Suppressor macrophage treated with lipopolysaccharide for 1 hour (primary cell): ENCODE results near the gene CDK5.
"Not testable (repeated sequence)": the region's sequence is repeated elsewhere in the genome, so short reads cannot be mapped to it uniquely, and the experiment has no call there.

Experiments
- DNase-seq, 3 donors: peaks; one replicate each; pipeline ENCODE4 v3.0.0-alpha.2; 2020 to 2022

Gene CDK5

DNA sequence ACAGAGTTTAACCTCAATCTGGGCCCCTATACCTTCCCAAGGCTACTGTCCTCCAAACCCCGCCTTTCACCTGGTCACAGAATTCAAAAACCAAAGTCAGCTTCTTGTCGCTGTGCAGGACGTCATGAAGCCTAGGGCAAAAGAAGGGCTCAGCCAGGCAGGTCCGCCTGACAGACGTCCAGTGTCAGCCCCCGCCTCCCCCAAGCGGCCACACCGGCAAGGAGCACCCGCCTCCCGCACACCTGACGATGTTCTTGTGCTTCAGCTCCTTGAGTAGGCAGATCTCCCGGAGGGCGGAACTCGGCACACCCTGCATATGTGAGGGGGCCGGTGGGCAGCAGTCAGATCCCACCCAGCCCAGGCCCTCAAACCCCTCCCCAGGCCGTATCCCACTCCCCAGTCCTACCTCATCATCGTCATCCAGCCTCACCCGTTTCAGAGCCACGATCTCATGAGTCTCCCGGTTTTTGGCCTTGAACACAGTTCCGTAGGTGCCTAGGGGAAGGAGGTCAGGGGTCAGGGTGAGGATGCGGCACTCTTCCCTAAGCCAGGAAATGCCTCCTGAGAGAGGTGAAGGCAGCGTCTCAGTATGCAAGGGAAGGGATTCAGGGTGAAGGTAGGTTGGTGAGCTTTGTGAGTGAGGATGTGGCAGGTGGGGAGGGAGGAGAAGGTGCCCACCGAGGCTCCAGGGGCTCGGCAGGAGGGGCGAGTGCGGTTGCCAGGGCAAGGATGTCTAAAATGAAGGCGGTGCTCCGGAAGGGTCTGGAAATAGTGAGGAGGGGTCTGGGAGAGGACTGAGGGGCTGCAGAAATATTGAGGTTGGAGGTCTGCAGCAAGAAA lies 811 bp downstream of the CDK5 start:
- no peak for DNase-seq

DNA sequence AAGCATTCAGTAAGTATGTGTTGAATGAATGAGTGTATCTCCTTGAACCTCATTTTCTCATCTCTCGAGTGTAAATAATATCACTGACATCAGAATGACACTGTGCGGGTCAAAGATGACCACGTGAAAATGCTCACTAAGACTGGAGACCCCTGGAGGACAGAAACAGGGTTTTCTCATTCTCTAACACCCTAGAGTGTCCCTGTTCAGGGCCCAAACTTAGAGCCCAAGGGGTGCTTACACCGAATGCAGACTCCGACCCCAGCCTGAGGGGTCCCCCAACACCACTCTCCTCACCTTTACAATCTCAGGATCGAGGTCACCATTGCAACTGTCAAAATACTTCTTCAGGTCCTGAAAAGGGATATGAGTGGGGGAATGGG lies 1.4 kb downstream of the CDK5 start:
- DNase-seq, result no peak

DNA sequence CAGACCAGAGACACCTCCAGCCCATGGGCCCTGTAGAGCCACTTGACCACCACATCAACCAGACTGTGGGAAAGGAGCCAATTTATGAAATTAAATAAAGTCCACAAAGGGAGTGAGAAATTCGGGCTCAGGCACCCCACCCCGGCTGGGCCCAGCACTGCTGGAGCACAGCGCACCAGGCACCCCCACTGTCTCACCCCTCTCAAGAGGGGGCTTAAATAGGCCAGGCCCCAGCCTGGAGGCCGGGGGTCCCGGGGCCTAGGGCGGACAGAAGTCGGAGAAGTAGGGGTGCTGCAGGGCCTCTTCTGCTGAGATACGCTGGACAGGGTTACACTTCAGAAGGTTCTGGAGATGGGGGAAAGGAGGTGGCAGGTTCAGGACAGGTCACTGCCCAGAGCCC lies 3.9 kb downstream of the CDK5 start:
- DNase-seq, result no peak

DNA sequence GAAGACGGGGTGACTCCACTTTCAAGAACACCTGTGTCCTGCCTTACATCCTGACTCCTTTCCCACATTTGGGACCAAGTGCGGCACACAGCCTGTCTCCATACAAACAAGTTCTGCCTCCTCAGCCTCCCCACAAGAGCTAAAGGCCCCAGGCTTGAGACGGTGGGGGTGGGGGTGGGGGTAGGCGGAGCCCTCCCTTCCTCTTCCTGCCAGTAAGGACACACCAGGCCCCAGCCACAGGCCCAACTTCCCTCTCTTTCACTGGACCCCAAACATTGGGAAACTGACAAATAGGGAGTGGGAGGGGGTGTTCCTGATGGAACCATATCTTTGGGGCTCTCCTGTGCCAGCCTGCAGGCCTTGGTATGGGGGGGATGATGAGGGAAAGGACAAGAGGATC lies 4.6 kb downstream of the CDK5 start:
- peak; percentile 40 to 63 (median 48) for DNase-seq

DNA sequence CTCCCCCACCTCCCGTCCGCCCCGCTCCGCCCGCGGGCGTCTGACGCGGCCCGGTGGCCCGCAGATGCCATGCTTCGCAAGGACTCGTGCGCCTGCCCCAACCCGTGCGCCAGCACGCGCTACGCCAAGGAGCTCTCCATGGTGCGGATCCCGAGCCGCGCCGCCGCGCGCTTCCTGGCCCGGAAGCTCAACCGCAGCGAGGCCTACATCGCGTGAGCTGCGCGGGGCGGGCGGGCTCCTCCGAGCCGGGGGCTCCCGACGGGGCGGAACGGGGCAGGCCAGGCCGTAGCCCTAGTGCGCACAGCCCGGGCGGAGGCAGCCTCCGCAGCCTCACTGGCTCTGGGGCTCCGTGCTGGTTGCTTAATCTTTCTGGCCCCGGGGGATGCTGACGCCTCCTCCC lies 6.6 kb downstream of the CDK5 start:
- peak; percentile 56 to 82 (median 72) for DNase-seq

DNA sequence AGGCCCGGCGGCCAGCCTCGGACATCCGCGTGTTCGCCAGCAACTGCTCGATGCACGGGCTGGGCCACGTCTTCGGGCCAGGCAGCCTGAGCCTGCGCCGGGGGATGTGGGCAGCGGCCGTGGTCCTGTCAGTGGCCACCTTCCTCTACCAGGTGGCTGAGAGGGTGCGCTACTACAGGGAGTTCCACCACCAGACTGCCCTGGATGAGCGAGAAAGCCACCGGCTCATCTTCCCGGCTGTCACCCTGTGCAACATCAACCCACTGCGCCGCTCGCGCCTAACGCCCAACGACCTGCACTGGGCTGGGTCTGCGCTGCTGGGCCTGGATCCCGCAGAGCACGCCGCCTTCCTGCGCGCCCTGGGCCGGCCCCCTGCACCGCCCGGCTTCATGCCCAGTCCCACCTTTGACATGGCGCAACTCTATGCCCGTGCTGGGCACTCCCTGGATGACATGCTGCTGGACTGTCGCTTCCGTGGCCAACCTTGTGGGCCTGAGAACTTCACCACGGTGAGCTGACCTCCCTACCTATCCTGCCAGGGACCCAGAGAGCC lies 8.7 kb downstream of the CDK5 start:
- no peak for DNase-seq

DNA sequence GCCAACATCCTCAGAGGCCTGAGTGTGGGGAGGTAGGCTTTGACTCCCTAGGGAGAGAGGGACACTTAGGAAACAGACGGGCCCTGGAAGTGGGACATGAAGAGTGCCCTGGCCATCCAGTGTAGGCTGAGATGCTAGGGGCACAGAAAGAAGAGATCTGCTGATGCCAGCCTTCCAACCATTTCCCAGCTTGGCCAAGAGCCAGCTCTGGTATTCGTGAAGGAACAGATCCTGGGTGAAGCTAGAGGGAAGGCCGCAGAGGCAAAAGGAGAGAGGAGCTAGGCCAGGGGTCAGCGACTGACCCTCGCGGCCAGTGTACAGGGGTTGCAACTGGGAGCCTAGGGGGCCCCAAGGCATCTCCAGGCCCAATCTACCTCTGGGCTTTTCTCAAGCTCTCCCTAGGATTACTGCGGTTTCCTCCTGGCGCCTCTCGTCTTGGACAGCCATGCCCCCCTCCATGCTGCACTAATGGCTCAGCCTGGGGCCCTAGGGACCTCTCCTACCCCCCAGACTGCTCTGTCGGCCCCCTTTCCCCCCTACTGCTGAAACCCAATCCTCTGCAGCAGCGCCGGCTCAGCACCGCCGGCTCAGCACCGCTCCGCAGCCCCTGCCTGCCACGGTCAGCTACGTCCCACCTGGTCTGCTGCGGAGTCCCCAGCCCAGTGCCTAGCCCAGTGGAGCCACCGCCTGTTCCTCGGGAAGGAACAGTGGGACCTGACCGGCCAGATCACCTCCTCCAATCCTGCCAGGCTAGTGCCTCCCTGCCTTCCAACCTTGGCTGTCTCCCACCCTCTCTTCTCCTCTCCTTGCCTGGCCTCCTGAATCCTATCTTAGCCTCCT lies 9.5 kb downstream of the CDK5 start, which contains the start of gene ASIC3:
Gene ASIC3, plus strand, starts transcription at position 556 of the 840 bp plus-strand sequence. CDS start 355 bp downstream, outside the sequence.
- no peak for DNase-seq

DNA sequence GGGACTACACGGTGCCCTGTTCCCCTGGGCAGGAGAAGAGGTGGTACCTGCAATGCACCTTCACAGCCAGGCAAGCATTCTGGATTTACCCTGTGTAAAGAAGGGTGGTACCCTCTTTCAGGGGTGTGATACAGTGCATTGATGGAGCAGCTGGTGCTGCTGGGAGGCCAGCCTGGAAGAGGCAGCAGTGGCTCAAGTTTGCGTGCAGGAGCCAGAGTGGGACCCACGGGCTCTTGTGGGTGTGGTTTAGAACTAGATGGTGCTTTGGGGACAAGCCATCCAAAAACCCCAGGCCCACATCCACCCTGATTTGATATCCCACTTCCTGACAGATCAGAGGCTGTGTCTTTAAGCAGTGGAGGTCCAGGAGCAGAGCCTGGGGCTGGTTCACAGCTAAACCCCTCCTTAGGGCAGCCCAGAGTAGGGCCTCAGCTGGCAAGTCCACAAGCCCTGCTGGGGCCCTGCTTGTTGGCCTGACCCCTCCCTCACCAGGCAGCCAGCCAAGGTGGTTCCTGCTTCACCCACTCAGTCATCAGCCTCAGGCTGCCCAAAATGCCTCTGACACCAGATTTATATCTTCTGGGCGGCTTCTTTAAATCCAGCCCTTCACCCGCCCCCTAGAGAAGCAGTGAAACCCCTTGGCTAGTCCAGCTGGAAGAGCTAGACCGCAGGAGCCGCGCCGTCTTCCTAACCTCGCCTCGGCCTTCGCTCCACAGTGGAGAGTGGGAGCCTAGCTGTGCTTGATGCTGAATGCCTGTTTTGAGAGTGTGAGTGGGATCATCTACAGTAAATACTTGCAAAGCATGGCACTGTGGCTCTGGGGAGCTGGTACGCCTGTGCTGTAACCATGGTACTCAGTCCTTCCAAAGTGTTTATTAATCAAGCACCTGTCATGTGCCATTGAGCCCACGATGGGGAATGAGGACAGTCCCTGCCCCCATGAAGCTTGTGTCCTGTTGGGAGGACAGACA lies 10.8 kb downstream of the CDK5 start:
- peak in 1 of 3 donors; percentile 10 for DNase-seq

DNA sequence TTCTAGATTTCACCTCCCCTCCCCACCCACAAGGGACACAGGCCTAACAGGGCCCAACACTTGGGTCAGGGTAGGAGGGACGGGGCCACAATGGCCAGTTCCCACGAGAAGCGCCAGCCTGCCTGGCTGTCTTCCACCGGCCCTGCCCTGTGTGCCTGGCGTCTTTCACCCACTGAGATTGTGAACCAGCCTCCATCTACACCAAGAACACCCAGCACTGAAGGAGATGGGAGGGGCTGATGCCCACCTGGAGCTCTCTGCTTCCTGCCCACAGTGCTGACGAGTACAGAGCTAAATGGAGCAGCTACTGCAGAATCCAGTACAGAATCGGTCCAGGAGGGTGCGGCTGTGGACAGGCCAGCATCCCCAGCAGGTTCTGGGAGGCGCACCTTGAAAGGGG lies 11.7 kb downstream of the CDK5 start:
- no peak for DNase-seq

DNA sequence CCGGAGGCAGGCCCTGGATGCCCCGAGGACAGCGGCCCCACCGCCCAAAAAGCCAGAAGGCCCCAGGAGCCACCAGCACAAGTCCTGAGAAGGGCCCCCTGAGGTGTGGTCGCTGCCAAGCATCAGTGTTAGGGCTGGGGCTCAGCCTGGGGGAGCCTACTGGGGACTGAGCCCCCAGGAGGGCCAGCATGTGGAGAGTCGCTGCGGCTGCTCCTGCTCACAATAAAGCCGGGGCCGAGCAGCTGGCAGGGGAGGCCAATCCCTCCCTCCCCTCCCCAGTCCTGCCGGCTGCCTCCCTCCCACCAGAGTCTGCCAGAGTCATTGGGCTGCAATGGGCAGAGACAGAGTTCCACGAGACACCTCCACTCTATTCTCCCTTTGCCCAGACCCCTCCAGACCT lies 12.4 kb downstream of the CDK5 start:
- no peak for DNase-seq

DNA sequence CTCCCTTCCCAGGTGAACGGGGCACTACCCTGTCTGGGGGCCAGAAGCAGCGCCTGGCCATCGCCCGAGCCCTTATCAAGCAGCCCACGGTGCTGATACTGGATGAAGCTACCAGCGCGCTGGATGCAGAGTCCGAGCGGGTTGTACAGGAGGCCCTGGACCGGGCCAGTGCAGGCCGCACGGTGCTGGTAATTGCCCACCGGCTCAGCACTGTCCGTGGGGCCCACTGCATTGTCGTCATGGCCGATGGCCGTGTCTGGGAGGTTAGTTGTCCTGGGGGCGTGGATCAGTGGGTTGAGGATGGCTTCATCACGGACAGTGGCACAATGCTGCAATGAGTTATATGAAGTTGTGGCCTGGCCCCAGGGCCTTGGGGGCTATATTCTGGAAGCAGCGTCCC lies 13.7 kb downstream of the CDK5 start:
- no peak for DNase-seq

DNA sequence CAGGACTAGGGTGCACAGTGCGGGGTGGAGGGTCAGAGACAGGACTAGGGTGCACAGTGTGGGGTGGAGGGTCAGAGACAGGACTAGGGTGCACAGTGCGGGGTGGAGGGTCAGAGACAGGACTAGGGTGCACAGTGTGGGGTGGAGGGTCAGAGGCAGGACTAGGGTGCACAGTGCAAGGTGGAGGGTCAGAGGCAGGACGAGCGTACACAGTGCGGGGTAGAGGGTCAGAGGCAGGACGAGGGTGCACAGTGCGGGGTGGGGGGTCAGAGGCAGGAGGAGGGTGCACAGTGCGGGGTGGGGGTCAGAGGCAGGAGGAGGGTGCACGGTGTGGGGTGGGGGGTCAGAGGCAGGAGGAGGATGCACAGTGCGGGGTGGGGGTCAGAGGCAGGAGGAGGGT lies 14.2 kb downstream of the CDK5 start:
- not testable (repeated sequence) for DNase-seq

DNA sequence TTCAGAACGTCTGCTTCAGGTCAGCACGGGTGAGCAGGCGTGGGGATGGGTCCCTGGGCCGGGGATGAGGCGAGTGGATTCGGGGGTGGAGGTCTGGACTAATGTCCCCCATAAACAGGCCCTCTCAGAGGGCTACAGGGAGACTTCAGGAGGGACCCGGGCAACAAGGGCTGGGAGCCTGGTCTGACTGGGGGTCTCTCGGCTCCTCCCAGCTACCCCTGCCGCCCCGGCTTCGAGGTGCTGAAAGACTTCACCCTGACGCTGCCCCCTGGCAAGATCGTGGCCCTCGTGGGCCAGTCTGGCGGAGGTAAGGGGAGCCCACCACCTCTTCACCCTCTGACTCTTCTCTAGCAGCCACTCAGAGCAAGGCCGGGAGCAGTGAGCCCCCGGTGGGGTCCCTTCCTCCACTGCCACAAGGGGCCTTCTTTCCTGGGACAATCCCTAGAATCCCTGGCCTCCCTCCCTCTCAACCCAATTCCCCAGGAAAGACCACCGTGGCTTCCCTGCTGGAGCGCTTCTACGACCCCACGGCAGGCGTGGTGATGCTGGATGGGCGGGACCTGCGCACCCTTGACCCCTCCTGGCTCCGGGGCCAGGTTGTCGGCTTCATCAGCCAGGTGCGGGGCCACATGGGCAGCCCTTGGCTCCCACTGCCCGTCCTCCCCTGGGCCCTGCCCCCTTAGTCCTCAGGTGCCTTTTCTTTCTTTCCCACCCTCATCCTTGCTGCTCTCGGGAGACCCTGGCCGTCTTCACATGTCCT lies 16.9 kb downstream of the CDK5 start:
- DNase-seq, result no peak

DNA sequence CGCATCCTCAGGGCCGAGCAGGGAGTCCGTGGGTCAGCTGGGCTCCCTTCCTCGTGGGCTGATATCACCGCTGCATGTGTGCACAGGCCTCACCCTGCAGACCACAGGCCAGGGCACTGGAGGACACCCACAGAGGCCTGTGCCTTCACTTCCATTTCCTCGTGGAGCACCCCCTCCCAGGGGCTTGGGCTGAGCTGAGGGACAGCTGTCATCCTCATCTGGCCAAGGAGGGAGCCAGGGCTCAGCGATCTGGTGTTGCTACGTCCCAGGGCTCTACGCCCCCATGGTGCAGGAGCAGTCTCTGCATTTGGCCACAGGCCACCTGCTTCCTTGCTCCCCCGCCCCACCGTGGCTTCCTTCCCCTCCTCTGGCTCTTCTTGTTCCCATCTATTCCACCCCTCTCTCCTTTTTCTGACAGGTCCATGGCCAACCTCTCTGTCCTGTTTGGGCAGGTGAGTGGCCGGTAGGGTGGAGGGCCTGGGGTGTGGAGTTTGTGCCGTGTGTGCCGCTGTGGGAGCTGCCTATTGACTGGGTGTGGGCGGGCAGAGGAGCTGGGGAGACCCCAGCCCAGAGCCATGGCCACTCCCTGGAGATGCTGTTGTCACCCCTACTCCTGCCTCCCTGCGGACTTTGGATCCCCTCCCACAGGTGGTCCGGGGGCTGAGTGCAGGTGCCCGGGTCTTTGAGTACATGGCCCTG lies 17.7 kb downstream of the CDK5 start:
- peak in 2 of 3 donors; percentile 24 to 46 for DNase-seq

DNA sequence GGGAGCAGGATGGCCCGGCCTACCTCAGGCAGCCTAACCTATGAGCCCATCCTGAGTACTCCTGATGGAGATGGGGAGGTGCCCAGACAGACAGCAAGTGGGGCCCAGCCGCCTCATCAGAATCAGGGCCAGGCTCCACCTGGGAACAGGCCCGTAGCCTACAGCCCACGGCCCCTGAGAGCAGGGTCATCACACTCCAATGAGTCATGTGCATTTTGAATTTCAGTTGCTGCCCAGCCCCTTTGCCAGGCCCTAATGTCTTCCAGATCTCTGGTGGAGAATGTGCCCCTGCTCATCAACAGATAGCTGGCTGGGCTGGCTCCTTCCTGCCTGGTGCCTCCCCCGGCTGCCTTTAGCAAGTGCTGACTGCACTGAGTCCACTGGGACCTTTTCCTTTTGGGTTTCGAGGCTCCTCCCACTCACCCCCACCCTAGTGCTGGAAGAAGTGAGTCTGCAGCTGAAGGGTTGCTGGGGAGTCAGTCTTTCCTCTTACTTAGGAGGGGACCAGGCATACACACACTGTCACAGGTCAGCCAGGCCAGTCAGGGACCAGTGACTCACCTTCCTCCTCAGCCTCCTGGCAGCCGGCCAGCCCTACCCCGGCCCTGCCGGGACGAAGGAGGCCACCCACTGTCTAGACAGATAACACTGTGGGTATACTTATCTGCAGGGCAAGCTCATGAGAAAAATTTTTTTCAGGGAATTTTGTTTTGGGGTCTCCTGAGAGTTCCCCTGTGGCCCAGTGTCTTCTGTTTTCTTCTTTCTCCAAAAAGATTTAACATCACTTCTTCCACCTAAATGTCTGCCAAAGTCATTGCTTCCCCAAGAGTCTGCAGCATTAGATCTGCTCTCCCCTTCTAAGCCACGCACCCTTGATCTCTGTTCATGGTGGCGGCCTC lies 18.5 kb downstream of the CDK5 start:
- DNase-seq, result peak; percentile 91 to 95 (median 94)

DNA sequence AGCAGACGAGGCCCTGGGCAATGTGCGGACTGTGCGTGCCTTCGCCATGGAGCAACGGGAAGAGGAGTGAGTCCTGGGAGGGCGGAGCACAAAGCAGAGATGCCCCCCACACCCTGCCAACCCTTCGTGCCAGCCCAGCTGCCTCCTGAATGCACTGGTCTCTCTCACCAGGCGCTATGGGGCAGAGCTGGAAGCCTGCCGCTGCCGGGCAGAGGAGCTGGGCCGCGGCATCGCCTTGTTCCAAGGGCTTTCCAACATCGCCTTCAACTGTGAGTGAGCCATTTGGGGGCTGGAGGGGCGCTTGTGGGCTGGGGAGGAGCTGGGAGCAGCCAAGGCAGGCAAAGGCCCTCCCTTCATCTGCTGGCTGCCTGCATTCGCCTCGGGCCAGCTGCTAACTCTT lies 21.8 kb downstream of the CDK5 start:
- no peak for DNase-seq

DNA sequence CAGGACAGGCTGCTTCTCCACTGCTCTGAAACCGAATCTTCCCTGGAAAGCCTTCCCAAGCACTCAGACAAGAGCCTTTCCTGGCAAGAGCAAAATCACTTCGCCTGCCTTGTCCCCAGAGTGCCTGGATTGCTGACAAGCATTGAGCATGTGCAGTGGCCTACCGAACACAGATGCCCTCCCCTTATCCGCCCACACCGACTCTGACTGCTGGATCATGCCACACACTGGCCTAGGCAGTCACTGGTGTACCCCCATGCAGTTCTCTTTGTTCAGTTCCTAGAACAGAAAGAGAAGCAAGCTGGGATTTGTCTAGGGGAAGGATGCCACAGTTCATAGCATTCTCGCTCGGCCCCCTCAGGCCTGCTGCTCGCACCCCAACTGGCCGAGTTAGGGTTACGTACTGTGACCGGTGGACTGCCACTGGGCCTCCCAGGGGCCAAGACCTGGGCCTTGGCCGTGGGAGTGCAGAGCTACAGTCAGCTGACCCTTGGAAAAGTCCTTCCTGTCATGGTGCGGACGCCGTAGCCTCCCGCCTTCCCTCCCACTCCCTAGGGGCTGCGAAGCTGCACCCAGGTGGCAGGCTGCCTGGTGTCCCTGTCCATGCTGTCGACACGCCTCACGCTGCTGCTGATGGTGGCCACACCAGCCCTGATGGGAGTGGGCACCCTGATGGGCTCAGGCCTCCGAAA lies 22.5 kb downstream of the CDK5 start:
- DNase-seq, result peak; percentile 65 to 81 (median 67)

DNA sequence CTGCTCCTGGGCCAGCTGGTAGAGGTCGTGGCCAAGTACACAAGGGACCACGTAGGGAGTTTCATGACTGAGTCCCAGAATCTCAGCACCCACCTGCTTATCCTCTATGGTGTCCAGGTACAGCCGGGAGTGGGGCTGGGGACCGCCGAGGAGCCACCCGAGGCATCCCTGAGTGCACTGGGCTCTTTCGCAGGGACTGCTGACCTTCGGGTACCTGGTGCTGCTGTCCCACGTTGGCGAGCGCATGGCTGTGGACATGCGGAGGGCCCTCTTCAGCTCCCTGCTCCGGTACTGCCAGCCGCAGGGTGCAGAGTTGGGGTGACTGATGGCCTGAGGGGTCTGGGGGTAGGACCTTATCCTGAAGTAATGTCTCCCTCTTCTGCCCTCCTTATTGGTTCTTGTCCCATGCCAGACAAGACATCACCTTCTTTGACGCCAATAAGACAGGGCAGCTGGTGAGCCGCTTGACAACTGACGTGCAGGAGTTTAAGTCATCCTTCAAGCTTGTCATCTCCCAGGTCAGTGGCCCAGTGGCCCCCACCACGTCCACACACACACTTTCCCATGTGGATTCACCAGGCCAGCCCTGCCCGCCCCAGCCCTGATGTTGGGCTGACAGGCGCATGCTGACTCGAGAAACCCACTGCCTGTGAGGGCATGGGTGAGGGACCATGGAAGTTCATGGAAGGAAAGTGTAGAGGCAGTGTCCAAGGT lies 23.2 kb downstream of the CDK5 start:
- no peak for DNase-seq

DNA sequence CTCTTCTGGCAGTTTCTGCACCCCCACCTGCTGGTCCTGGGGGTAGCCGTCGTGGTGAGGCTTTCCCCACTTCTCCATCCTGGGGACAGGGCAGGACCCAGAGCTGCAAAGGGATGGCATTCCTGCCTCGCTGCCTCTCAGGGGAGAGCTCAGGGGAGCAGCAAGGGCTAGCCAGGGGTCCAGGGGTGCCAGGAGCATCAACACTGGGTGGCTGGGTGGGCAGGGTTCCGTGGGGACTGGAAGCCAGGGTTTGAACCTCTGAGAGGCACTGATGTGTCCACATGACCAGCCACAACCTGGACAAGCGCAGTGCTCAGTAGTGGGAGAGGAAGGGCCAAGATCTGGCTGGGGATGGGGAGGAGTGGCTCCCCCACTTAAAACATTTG lies 23.8 kb downstream of the CDK5 start:
- no peak for DNase-seq
